ENCODE measurements around the gene TSEN54. TPM values are rescaled to one million over a fixed set of nuclear protein-coding genes. Genes with fewer than 3 reads are reported as not detected.

The TSEN54 gene
- total RNA-seq, 1 donor from 2014 or later: 24.0 TPM

GRCh38 chr17:75504347-75505151 lies 11.8 kb upstream of the TSEN54 start:
- H3K4me3 ChIP-seq (ENCODE audit: low read depth, low read length): no peak overlapping the region
- TF ChIP-seq, protein P1, sequence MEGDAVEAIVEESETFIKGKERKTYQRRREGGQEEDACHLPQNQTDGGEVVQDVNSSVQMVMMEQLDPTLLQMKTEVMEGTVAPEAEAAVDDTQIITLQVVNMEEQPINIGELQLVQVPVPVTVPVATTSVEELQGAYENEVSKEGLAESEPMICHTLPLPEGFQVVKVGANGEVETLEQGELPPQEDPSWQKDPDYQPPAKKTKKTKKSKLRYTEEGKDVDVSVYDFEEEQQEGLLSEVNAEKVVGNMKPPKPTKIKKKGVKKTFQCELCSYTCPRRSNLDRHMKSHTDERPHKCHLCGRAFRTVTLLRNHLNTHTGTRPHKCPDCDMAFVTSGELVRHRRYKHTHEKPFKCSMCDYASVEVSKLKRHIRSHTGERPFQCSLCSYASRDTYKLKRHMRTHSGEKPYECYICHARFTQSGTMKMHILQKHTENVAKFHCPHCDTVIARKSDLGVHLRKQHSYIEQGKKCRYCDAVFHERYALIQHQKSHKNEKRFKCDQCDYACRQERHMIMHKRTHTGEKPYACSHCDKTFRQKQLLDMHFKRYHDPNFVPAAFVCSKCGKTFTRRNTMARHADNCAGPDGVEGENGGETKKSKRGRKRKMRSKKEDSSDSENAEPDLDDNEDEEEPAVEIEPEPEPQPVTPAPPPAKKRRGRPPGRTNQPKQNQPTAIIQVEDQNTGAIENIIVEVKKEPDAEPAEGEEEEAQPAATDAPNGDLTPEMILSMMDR (conservative IDR thresholded peaks at IDR 0.05; ENCODE audit: low read depth, low read length): peak; percentile 70
- DNase-seq (ENCODE audit: low read depth): no peak

- TF ChIP-seq, protein P1 (conservative IDR thresholded peaks at IDR 0.05; ENCODE audit: low read depth, low read length): no peak
- H3K4me3 ChIP-seq (ENCODE audit: low read depth, low read length): no peak overlapping the region
- DNase-seq (ENCODE audit: low read depth): no peak
Measured at GRCh38 chr17:75505152-75505409, 11.2 kb upstream of the TSEN54 start.

GRCh38 chr17:75505640-75506039 lies 10.7 kb upstream of the TSEN54 start:
- no peak for DNase-seq (ENCODE audit: low read depth)
- no peak overlapping the region for H3K4me3 ChIP-seq (ENCODE audit: low read depth, low read length)
- TF ChIP-seq, protein P1 (conservative IDR thresholded peaks at IDR 0.05; ENCODE audit: low read depth, low read length): no peak

DNA sequence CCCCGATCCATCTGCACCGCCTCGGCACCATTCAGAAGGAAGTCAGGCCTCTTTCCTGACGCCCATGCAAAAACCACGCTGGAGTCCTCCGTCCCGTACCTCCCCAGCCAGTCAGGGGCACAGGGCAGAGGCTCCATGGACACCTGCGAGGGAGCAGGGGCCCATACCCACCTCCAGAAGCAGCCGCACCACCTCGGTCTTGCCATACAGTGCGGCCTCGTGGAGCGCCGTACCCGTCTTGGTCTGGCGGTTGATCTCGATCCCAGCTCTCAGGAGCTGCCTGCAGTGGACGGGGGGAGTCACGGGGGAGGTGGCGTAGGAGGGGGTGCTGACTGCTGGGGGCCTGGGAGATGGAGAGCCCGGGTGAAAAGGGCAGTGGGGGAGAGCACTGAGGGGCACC lies 10.2 kb upstream of the TSEN54 start:
- no peak overlapping the region for H3K4me3 ChIP-seq (ENCODE audit: low read depth, low read length)
- no peak for DNase-seq (ENCODE audit: low read depth)
- TF ChIP-seq, protein P1 (conservative IDR thresholded peaks at IDR 0.05; ENCODE audit: low read depth, low read length): no peak

- no peak overlapping the region for H3K4me3 ChIP-seq (ENCODE audit: low read depth, low read length)
- no peak for DNase-seq (ENCODE audit: low read depth)
- TF ChIP-seq, protein P1 (conservative IDR thresholded peaks at IDR 0.05; ENCODE audit: low read depth, low read length): no peak
Measured at GRCh38 chr17:75506888-75507287, 9.4 kb upstream of the TSEN54 start.

DNA sequence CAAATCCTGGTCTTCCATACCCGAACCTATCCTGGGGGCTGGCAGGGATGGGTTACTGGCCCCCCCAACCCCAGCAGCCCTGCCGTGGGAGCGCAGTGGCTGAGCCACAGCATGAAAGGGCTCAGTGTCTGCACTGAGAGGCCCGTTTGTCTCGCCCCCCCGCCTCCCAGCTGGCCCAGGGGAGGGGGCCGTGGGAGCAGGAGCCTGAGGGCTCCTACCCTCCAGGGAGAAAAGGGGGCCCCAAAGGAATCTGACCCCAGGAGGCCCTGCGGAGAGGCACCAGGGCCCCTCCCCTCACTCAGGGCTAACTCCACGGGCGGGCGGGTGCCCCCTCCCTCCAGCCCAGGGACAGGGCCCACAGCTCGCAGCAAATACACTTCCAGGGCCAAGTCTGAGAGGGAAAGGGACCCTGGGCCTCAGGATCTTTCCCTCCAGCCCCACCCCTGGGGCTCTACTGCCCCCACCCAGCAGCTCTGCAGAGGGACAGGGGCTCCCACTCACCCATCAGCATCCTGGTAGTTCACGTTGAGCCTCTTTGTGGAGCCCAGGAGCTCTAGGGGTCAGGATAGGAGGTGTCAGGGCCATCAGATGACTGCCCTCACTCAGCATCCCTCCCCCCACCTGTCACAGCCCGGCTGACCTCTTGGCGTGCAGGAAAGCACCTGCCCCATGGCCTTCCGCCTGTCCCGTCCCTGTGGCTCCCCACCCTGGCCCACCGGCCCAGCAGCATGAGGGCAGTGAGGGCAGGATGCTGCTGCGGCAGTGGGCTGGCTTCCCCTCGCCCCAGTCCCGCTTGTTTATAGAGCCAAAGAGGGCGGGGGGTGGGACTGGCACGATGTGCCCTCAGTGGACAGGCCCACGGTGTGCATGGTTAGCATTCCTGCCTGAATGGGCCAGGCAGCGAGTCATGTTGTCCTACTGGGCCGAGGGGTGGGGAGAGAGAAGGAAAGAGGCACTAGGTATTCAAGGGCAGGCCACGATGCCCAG lies 8.3 kb upstream of the TSEN54 start:
- H3K4me3 ChIP-seq (ENCODE audit: low read depth, low read length): no peak overlapping the region
- TF ChIP-seq, protein P1 (conservative IDR thresholded peaks at IDR 0.05; ENCODE audit: low read depth, low read length): no peak
- DNase-seq (ENCODE audit: low read depth): no peak
